ENCODE measurements around the gene CALHM4.

Gene CALHM4, protein sequence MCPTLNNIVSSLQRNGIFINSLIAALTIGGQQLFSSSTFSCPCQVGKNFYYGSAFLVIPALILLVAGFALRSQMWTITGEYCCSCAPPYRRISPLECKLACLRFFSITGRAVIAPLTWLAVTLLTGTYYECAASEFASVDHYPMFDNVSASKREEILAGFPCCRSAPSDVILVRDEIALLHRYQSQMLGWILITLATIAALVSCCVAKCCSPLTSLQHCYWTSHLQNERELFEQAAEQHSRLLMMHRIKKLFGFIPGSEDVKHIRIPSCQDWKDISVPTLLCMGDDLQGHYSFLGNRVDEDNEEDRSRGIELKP

DNA sequence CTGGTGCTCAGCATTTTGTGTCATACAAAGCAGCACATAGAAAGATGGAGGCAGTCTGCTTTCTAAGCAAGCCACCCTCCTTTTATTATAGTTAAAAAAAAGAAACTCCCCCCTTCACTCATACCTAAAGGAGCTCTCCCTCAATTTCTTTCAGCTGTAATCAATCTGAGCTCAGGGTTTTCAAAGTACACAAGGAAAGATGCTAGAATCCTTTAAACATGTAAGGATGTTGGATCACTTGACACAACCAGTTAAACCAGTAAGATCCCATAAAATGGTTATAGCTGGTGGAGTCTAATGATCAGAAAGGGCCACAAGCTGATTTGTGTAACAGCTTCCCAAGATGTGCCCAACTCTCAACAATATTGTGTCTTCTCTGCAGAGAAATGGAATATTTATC is at the start of gene CALHM4:
Gene CALHM4 (plus strand): TSS at position 301 of the 400 bp plus-strand sequence. CDS start 43 bp downstream, at position 344.
- DNase-seq: no peak
- in situ Hi-C loops (cut with HindIII; ENCODE audit: low pct_ligation_motif_present, low sequenced_read_pairs): no loop called here
- Histone ChIP-seq H3K36me3 (replicated peaks) (no peaks in the 10 kb centered on the region), H3K27ac (no peak within 1 kb of the TSS), H3K4me3 (ENCODE audit: low read depth, low read length) (no peak within 1 kb of the TSS), H3K27me3 (replicated peaks) (no peaks in the 10 kb centered on the region)
- TF ChIP-seq, protein P1, sequence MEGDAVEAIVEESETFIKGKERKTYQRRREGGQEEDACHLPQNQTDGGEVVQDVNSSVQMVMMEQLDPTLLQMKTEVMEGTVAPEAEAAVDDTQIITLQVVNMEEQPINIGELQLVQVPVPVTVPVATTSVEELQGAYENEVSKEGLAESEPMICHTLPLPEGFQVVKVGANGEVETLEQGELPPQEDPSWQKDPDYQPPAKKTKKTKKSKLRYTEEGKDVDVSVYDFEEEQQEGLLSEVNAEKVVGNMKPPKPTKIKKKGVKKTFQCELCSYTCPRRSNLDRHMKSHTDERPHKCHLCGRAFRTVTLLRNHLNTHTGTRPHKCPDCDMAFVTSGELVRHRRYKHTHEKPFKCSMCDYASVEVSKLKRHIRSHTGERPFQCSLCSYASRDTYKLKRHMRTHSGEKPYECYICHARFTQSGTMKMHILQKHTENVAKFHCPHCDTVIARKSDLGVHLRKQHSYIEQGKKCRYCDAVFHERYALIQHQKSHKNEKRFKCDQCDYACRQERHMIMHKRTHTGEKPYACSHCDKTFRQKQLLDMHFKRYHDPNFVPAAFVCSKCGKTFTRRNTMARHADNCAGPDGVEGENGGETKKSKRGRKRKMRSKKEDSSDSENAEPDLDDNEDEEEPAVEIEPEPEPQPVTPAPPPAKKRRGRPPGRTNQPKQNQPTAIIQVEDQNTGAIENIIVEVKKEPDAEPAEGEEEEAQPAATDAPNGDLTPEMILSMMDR (IDR thresholded peaks at IDR 0.05; ENCODE audit: low read depth, low read length, missing control alignments): no peak

DNA sequence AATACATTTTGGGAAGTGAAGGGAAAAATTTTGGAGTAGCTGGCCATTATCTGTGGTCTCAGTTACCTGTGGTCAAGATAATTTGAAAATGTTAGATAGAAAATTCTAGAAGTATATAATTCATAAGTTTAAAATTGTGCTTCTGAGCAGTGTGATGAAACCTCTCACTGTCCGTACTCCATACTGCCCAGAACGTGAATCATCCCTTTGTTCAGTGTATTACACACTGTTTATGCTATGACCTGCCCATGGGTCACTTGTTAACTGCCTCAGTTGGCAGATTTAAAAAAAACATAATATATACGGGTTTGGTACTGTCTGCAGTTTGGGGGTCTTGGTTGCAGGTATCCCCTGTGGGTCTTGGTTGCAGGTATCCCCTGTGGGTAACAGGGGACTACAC is 46.2 kb upstream of the CALHM4 start:
- H3K4me3 ChIP-seq (ENCODE audit: low read depth, low read length): no peak overlapping the region
- H3K36me3 ChIP-seq (replicated peaks): no peaks in the 10 kb centered on the region
- TF ChIP-seq, protein P1 (IDR thresholded peaks at IDR 0.05; ENCODE audit: low read depth, low read length, missing control alignments): no peak
- no peak overlapping the region for H3K27ac ChIP-seq
- DNase-seq: peak; percentile 32
- in situ Hi-C loops (cut with HindIII; ENCODE audit: low pct_ligation_motif_present, low sequenced_read_pairs): no loop called here
- no peaks in the 10 kb centered on the region for H3K27me3 ChIP-seq (replicated peaks)

DNA sequence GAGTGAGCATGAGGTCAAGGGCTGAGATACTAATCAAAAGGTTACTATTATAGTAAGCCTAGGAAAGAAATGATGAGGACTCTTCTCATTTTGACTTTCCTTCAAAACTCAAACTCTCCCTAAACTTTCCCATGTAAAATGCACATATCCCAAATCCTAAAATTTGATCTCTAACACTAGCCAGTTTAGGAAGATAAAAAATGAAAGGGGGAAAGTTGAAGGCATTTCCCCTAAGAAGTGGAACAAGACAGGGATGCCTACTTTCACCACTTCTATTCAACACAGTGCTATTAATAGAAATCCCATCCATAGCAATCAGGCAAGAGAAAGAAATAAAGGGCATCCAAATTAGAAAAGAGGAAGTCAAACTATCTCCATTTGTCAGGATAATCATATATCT is 45.0 kb upstream of the CALHM4 start:
- no peak for DNase-seq
- Histone ChIP-seq H3K36me3 (replicated peaks) (no peaks in the 10 kb centered on the region), H3K27ac (no peak overlapping the region), H3K27me3 (replicated peaks) (no peaks in the 10 kb centered on the region), H3K4me3 (ENCODE audit: low read depth, low read length) (no peak overlapping the region)
- in situ Hi-C loops (cut with HindIII; ENCODE audit: low pct_ligation_motif_present, low sequenced_read_pairs): no loop called here
- TF ChIP-seq, protein P1 (IDR thresholded peaks at IDR 0.05; ENCODE audit: low read depth, low read length, missing control alignments): no peak

DNA sequence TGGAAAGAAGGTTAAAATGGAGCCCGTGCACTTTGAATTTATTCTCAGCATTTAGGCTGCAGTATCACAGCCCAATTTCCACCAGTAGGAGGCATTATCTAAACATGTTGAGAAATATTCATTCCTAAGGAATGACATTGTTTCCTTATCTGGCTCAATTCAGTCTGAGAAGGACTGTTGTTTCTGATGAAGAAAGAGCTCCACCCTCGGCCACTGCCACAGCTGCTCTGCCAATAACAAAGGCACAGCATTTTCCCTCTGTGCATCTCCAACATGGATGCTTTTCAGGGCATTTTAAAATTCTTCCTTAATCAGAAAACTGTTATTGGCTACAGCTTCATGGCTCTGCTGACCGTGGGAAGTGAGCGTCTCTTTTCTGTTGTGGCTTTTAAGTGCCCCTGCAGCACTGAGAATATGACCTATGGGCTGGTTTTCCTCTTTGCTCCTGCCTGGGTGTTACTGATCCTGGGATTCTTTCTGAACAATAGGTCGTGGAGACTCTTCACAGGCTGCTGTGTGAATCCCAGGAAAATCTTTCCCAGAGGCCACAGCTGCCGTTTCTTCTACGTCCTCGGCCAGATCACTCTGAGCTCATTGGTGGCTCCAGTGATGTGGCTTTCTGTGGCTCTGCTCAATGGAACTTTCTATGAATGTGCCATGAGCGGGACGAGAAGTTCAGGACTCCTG is 42.0 kb upstream of the CALHM4 start, which contains the start of gene CALHM5:
Gene CALHM5 (plus strand): TSS at position 216 of the 687 bp plus-strand sequence. CDS start 58 bp downstream, at position 274.
- H3K27ac ChIP-seq: peak within 1 kb of the TSS; percentile 96
- TF ChIP-seq, protein P1 (IDR thresholded peaks at IDR 0.05; ENCODE audit: low read depth, low read length, missing control alignments): peak; percentile 73
- peak within 1 kb of the TSS; percentile 58 for H3K4me3 ChIP-seq (ENCODE audit: low read depth, low read length)
- in situ Hi-C loops (cut with HindIII; ENCODE audit: low pct_ligation_motif_present, low sequenced_read_pairs): no loop called here
- peak; percentile 93 for DNase-seq
- no peaks in the 10 kb centered on the region for H3K27me3 ChIP-seq (replicated peaks)
- H3K36me3 ChIP-seq (replicated peaks): peaks cover 4% of the 10 kb centered on the region

DNA sequence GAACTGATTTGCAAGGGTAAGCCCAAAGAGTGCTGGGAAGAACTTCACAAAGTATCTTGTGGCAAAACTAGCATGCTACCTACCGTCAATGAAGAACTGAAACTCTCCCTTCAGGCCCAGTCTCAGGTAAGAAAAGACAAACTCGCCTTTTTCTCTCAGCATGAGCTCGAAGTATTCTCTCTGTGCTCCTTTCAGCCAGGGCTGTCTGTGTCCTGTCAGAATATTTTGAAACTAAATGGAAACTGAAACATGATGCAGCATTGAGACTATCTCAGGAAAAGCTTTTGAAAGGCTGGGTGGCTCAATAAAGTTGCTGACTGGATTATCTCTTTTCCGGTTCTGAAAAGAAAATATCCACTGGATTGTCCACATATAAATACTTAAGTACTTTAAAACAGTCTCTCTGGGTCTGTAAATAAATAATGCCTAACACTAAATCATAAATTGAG is 41.4 kb upstream of the CALHM4 start:
- H3K4me3 ChIP-seq (ENCODE audit: low read depth, low read length): peak overlapping the region; percentile 58
- in situ Hi-C loops (cut with HindIII; ENCODE audit: low pct_ligation_motif_present, low sequenced_read_pairs): no loop called here
- peaks cover 9% of the 10 kb centered on the region for H3K36me3 ChIP-seq (replicated peaks)
- peak; percentile 21 for DNase-seq
- H3K27me3 ChIP-seq (replicated peaks): no peaks in the 10 kb centered on the region
- H3K27ac ChIP-seq: peak overlapping the region; percentile 96
- TF ChIP-seq, protein P1 (IDR thresholded peaks at IDR 0.05; ENCODE audit: low read depth, low read length, missing control alignments): no peak

Measured in brain microvascular endothelial cell (primary cell).